HG03460 (cell line): Measurements from ENCODE around the gene ACAN.

Source experiments
- ATAC-seq: cut with Tn5 transposase; IDR thresholded peaks from one replicate; pipeline ENCODE4 v1.9.1; 2021; ENCODE audit not compliant: unreplicated experiment

Gene ACAN

DNA sequence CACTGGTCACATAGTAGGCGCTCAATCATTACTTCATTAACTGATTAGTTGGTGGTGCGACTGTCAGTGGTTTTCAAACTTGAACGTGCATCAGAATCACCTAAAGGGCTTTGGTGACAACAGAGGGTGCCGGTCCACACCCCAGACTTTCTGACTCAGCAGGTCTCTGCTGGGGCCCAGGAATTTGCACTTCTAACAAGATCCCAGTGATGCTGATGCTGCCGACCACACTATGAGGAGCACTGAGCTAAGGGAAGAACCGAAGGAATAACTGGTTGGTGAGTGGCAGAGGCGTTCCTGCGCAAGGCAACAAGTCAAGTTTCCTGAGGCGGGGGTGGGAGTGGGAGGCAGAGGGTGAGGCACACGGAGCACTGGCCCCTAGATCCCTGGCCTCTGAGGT is 73.3 kb downstream of the ACAN start:
- no peak for ATAC-seq

GRCh38 chr15:88877415-88877814 is 74.2 kb downstream of the ACAN start:
- no peak for ATAC-seq

- no peak for ATAC-seq
Observed at GRCh38 chr15:88877906-88878305, 74.7 kb downstream of the ACAN start.

GRCh38 chr15:88878720-88879184 is 75.5 kb downstream of the ACAN start:
- peak; percentile 71 for ATAC-seq

DNA sequence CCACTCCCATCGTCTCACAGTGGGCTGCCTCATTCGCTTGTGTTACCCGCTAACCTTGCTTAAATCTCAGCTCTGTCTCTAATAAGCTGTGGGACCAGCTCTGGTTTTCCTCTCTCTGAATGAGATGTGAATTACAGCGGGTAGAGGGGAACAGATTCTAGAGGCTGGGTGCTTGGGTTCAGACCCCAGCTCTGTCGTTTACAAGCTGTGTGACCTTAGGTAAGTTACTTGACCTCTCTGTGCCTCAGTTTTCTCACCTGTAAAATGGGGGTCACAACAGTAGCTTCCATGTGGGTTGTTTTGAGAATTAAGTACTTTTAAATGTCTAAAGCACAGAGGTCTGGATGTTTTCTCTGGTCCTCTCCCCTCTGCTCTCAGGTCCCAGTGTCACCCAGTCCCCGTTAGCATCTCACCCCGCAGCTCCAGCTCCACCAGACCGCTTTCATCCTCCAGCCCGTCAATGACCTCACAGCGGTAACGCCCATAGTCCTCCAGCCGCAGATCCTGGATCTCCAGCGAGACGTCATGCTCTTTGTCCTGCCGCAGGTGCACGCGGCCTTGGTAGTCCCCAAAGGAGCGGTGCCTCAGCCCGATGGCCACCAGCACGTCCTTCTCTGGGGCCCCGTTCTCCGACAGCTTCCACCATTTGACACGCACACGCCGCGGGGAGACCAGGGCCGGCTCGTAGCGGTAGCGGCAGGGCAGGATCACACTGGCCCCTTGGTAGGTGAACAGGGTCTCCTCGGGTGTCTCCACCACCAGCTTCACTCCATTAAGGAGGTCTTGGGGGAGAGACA is 77.9 kb downstream of the ACAN start:
- ATAC-seq = no peak

GRCh38 chr15:88881775-88882174 is 78.5 kb downstream of the ACAN start:
- no peak for ATAC-seq

DNA sequence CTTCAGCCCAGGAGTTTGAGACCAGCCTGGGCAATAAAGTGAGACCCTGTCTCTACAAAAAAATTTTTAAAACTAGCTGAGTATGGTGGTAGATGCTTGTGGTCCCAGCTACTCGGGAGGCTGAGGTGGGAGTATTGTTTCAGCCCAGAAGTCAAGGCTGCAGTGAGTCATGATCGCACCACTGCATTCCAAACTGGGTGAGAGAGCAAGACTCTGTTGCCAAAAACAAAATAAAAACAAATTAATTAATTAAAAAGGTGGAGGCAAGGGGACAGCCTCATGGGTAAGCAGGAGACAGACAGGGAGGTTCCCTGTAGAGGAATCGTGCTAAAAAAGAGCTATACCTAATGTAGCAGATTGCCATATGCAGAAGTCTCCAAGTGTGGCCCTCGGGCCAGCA is 79.5 kb downstream of the ACAN start:
- no peak for ATAC-seq

DNA sequence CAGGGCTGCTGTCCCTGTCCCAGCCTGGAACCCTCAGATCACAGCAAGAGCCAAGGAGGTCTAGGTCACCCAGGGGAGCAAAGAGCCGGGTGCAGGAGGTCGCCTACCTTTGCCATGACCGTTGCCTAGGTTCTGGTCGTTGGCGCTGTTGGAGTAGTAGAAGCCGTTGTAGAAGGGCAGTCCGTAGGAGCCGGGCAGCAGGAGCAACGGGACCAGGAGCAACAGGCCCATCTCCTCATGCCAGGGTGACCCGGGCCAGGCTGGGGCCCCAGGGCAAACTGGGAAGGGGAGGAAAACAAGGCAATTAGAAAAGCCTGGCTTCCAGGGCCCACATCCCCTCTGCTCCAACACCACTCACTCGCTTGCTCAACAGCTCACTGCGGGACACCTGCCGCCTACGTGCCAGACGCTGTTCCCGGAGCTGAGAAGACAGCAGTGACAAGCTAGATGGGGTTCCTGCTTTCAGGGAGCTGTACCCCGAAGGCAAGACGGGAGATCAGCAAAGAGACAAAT is 83.9 kb downstream of the ACAN start:
- ATAC-seq = no peak

GRCh38 chr15:88888719-88889118 is 85.5 kb downstream of the ACAN start:
- no peak for ATAC-seq

GRCh38 chr15:88890495-88890894 is 87.3 kb downstream of the ACAN start:
- ATAC-seq = no peak

DNA sequence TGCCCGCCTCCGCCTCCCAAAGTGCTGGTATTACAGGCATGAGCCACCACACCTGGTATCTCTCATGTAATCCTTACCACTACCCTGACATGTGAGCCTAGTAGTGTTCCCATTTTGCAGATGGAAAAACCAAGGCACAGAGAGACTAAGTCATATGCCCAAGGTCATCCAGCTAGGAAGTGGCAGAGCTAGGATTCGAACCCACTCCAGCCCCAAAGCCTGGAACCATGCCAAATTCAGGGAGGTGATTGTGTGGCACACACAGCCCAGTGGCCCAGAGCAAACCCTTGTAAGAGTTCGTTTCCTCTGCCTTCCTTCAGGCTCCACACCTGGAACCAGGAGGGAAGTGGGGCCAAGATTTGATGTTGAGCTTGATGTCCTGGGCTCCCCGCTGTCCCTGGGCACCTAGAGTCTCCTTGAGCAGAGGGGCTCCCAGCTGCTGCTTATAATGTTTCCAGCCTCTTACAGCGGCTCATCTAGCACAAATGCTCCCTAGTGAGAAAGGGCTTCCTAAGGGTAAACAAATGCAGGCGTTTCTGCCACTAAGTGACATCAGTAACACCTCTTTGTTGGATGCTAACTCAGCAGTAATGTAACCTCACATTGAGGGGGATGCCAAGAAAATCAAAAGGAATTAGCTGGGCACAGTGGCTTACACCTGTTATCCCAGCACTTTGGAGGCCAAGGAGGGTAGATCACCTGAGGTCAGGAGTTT is 88.5 kb downstream of the ACAN start:
- no peak for ATAC-seq

- peak; percentile 52 for ATAC-seq
Observed at GRCh38 chr15:88894348-88894818, 91.1 kb downstream of the ACAN start.

DNA sequence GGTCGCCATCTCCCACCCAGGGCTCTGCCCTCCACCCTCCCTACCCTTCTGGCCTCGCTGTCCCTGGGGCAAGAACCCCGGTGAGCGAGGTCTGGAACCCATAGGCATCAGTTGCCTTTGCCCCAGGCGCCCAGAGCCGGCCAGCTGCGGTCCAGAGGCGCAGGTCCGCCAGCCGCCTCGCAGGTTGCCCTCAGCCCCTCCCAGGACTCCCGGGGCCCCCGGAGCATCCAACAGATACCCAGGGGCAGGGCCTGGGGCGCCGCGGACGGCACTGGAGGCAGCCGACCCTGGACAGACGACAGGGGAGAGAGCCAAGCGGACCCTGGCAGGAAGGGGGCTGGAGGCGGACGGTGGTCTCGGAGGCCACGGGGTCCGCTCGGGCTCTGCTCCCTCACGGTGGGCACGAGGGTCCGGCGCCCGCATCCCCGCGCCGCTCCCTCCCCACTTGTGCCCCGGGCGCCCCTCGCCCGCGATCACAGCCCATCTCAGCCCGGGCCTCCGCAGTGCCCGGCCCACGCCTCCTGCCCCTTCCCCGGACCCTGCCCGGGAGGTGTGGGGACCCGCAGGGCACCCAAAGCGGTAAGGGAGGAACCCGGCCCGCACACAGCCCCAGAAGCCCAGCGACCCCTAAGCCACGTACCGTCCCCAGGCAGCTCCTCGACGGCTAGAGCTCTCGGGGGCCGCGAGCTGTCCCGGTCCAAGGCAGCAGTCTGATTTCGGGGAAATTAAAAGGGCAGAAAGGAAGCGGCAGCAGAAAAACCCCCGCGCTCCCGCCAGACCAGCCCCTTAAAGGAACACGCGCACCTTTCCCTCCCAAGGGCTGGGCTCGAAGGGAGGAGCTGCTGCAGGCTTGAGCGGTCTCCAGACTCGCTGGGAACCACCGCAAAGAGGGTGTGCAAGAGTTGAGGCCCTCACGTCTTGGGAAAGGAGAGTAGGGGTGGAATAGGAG is 91.9 kb downstream of the ACAN start, which contains the start of gene HAPLN3:
TSS of gene HAPLN3 (minus strand) at position 726 of the 949 bp plus-strand sequence. CDS start 8,246 bp downstream, outside the sequence.
- ATAC-seq = peak; percentile 5

GRCh38 chr15:88896333-88897033 is 93.2 kb downstream of the ACAN start:
- no peak for ATAC-seq

- ATAC-seq = no peak
Observed at GRCh38 chr15:88897142-88897455, 93.9 kb downstream of the ACAN start.

GRCh38 chr15:88897456-88898194 is 94.4 kb downstream of the ACAN start:
- ATAC-seq = peak; percentile 81

DNA sequence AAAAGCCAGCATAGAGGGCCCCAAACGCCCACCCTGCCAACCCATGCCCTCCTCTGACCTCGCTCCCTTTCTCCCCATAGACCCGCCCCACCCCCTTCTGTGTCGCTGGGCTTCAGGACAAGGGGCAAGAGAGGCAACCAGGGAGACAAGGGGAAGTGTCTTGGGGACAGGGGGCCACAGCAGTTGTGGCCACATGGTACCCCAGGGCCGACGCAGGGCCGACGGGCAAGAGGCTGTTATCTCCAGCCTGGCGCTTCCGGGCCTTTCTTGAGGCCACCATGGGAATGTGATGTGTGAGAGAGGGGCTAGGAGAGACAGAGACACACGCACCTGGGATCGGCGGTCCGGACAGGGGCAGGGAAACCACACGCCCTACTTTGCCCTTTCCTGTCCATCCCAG is 95.5 kb downstream of the ACAN start:
- no peak for ATAC-seq

DNA sequence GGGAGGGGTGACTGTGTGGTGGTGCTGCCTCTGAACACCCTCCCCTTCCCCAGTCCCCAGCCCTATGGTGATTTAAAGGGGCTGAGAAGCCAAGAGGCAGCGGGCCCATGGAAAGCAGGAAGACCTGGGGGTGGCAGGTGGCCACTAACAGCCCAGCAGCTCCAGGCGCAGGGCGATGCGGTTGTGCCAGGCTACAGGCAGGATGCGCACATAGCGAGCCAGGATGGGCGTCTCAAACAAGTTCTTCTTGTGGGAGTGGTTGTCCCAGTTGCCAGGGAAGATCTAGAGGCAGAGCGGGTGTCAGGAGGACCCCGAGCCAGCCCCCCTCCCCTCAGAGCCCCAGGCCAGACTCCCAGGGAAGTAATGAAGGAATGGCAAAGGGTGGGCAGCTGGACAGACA is 96.0 kb downstream of the ACAN start:
- ATAC-seq = no peak

GRCh38 chr15:88900309-88900981 is 97.2 kb downstream of the ACAN start:
- no peak for ATAC-seq
